Endodermal cell (in vitro differentiated cells): ENCODE measurements around the gene TIMD4. TPM values are rescaled to one million over a fixed set of nuclear protein-coding genes. Genes with fewer than 3 reads are reported as not detected.

Source experiments
- DNase-seq: peaks from one replicate; pipeline ENCODE4 v3.0.0-alpha.2; 2017
- H3K27ac ChIP-seq: 2 replicates; pipeline ENCODE4 v1.5.1; 2013; ENCODE audit warnings: mild to moderate bottlenecking, low read depth, low read length, moderate library complexity
- H3K27me3 ChIP-seq: 2 replicates; pipeline ENCODE4 v1.6.1; 2013; ENCODE audit warnings: mild to moderate bottlenecking, low read length, moderate library complexity; ENCODE audit not compliant: insufficient read depth, control insufficient read depth, poor library complexity, severe bottlenecking
- H3K36me3 ChIP-seq: 2 replicates; pipeline ENCODE4 v1.7.0; 2013; ENCODE audit warnings: mild to moderate bottlenecking, low read length, moderate library complexity; ENCODE audit not compliant: control insufficient read depth, insufficient read depth
- H3K4me1 ChIP-seq: one replicate; pipeline ENCODE4 v1.7.0; 2013; ENCODE audit warnings: low read length; ENCODE audit not compliant: control insufficient read depth, insufficient read depth
- H3K4me3 ChIP-seq: 2 replicates; pipeline ENCODE4 v1.5.1; 2013; ENCODE audit warnings: mild to moderate bottlenecking, low read length, moderate library complexity
- H3K9ac ChIP-seq: 2 replicates; pipeline ENCODE4 v1.6.1; 2013; ENCODE audit warnings: mild to moderate bottlenecking, low read length, moderate library complexity; ENCODE audit not compliant: poor library complexity, severe bottlenecking; ENCODE audit errors: extremely low read depth
- H3K9me3 ChIP-seq: 2 replicates; pipeline ENCODE4 v1.6.1; 2013; ENCODE audit warnings: mild to moderate bottlenecking, low read length, moderate library complexity; ENCODE audit not compliant: control insufficient read depth
- H3K27ac Mint-ChIP-seq: 2 replicates; pipeline ENCODE4 v1.8.0; 2020; ENCODE audit warnings: mixed read lengths
- H3K27me3 Mint-ChIP-seq: 2 replicates; pipeline ENCODE4 v1.8.0; 2021; ENCODE audit warnings: mild to moderate bottlenecking, mixed read lengths; ENCODE audit not compliant: insufficient read depth
- H3K36me3 Mint-ChIP-seq: 2 replicates; pipeline ENCODE4 v1.8.0; 2020; ENCODE audit warnings: low read depth, mixed read lengths
- H3K4me1 Mint-ChIP-seq: 2 replicates; pipeline ENCODE4 v1.8.0; 2020; ENCODE audit warnings: mixed read lengths
- H3K4me3 Mint-ChIP-seq: 2 replicates; pipeline ENCODE4 v1.8.0; 2020; ENCODE audit warnings: mild to moderate bottlenecking, moderate library complexity, mixed read lengths
- H3K9me3 Mint-ChIP-seq: 2 replicates; pipeline ENCODE4 v1.8.0; 2020; ENCODE audit warnings: mild to moderate bottlenecking, mixed read lengths
- WGBS, 2 experiments: methylation state at CpG; one replicate each; pipeline versions ENCODE4 v1.1.5 to v1.1.7; 2013; ENCODE audit warnings: missing lambda C conversion rate in 2 of 2, mixed read lengths in 1 of 2; ENCODE audit not compliant: insufficient coverage in 1 of 2, insufficient read length in 1 of 2; 5-methylcytosine and 5-hydroxymethylcytosine counted together
- total RNA-seq, 2 donors: library from RNA; stranded (reverse); fragmentation: NEBNext Ultra II Directional in 1 of 2; extraction: Animal tissue kit (Norgen Biotek cat#: 25700) in 1 of 2; gene quantifications; 2 replicates in 1 of 2; 3 replicates in 1 of 2; pipeline ENCODE4 v1.2.1, GENCODE V29; 2021
- TF ChIP-seq, protein P1 (sequence below): fragments of 200-600 bp; sonication (generic); conservative IDR thresholded peaks from 2 replicates; pipeline ENCODE4 v1.5.0; 2021; ENCODE audit warnings: antibody characterized with exemption, mild to moderate bottlenecking

TIMD4 gene
- total RNA-seq, 2 donors from 2014 or later, result not detected

DNA sequence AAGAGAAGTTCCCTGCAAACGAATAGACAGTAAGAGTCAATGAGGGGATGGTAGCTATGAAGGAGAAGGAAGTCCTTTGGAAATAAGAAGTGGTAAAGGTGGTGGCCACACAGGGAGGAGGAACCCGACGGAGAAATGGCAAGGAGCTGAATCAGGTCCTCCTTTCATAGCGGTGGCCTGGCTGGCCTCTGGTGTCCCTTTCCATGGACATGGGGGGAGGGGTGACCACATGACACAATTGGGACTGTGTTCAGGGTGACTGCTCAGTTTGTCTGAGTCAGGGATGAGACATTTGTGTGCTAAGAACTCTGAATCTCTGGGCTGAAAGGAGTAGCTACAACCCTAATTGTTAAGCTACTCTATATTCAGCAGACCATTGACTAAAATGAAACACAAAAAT is 28.7 kb upstream of the TIMD4 start:
- no peaks in the 10 kb centered on the region for H3K36me3 Mint-ChIP-seq
- no peaks in the 10 kb centered on the region for H3K9me3 ChIP-seq
- H3K9ac ChIP-seq, result no peak overlapping the region
- no peak overlapping the region for H3K27ac ChIP-seq
- no peaks in the 10 kb centered on the region for H3K27me3 ChIP-seq
- no peaks in the 10 kb centered on the region for H3K27me3 Mint-ChIP-seq
- no peaks in the 10 kb centered on the region for H3K36me3 ChIP-seq
- H3K4me3 ChIP-seq, result no peak overlapping the region
- WGBS, 2 experiments, result 94 to 100% methylated on average over 1 to 4 of the region's 4 CpGs
- H3K27ac Mint-ChIP-seq, result peak overlapping the region; percentile 2
- H3K4me1 Mint-ChIP-seq, result no peaks in the 10 kb centered on the region
- TF ChIP-seq, protein P1, sequence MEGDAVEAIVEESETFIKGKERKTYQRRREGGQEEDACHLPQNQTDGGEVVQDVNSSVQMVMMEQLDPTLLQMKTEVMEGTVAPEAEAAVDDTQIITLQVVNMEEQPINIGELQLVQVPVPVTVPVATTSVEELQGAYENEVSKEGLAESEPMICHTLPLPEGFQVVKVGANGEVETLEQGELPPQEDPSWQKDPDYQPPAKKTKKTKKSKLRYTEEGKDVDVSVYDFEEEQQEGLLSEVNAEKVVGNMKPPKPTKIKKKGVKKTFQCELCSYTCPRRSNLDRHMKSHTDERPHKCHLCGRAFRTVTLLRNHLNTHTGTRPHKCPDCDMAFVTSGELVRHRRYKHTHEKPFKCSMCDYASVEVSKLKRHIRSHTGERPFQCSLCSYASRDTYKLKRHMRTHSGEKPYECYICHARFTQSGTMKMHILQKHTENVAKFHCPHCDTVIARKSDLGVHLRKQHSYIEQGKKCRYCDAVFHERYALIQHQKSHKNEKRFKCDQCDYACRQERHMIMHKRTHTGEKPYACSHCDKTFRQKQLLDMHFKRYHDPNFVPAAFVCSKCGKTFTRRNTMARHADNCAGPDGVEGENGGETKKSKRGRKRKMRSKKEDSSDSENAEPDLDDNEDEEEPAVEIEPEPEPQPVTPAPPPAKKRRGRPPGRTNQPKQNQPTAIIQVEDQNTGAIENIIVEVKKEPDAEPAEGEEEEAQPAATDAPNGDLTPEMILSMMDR, result no peak
- DNase-seq, result no peak
- peaks cover 1% of the 10 kb centered on the region for H3K9me3 Mint-ChIP-seq
- H3K4me1 ChIP-seq, result no peaks in the 10 kb centered on the region
- H3K4me3 Mint-ChIP-seq, result no peak overlapping the region

DNA sequence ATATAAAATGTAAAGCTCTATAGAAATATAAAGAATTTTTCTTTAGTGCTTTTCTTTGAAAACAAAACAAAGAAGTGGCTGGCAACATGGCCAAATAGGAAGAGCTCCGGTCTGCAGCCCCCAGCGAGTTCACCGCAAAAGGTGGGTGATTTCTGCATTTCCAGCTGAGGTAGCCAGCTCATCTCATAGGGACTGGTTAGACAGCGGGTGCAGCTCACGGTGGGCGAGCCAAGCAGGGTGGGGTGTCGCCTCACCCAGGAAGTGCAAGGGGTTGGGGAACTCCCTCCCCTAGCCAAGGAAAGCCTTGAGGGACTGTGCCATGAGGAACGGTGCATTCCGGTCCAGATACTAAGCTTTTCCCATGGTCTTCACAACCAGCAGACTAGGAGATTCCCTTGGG is 21.0 kb upstream of the TIMD4 start:
- TF ChIP-seq, protein P1, result no peak
- H3K27ac Mint-ChIP-seq, result no peak overlapping the region
- Histone ChIP-seq H3K27ac (no peak overlapping the region), H3K9ac (no peak overlapping the region), H3K36me3 (no peaks in the 10 kb centered on the region), H3K4me3 (no peak overlapping the region), H3K4me1 (no peaks in the 10 kb centered on the region), H3K9me3 (no peaks in the 10 kb centered on the region), H3K27me3 (no peaks in the 10 kb centered on the region)
- H3K36me3 Mint-ChIP-seq, result no peaks in the 10 kb centered on the region
- DNase-seq, result no peak
- WGBS, 2 experiments, result 94 to 96% methylated on average over 4 to 9 of the region's 9 CpGs
- no peaks in the 10 kb centered on the region for H3K9me3 Mint-ChIP-seq
- no peaks in the 10 kb centered on the region for H3K4me1 Mint-ChIP-seq
- no peak overlapping the region for H3K4me3 Mint-ChIP-seq
- H3K27me3 Mint-ChIP-seq, result no peaks in the 10 kb centered on the region

DNA sequence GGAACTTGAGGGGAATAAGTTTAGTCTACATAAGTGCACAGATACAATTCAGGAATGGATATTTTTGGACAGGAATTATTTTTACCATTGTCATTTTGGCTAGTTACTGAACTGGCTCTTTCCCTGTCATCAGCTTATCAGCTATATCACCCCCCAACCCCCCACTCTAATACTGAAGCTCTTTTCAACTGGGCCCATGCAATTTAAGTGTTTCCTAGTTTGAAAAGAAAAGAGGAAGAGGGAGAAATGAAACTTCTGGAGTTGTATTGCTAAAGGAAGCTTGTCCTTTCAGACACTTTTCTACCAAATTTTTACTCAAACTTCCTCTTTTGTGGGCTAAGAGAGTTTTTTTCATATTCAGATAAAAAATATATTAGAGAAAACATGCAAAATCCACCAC is 18.5 kb upstream of the TIMD4 start:
- H3K4me3 ChIP-seq, result no peak overlapping the region
- no peaks in the 10 kb centered on the region for H3K36me3 Mint-ChIP-seq
- H3K27me3 ChIP-seq, result no peaks in the 10 kb centered on the region
- H3K9me3 Mint-ChIP-seq, result no peaks in the 10 kb centered on the region
- H3K4me1 ChIP-seq, result no peaks in the 10 kb centered on the region
- H3K27ac ChIP-seq, result no peak overlapping the region
- no peak overlapping the region for H3K9ac ChIP-seq
- no peak overlapping the region for H3K4me3 Mint-ChIP-seq
- H3K4me1 Mint-ChIP-seq, result no peaks in the 10 kb centered on the region
- H3K36me3 ChIP-seq, result no peaks in the 10 kb centered on the region
- no peak for DNase-seq
- TF ChIP-seq, protein P1, result no peak
- no peaks in the 10 kb centered on the region for H3K9me3 ChIP-seq
- peaks cover 2% of the 10 kb centered on the region for H3K27me3 Mint-ChIP-seq
- no peak overlapping the region for H3K27ac Mint-ChIP-seq
